HepG2 (cell line): ENCODE results near the gene PKD2L2. TPM values are rescaled to one million over a fixed set of nuclear protein-coding genes. Genes with fewer than 3 reads are reported as not detected.

Experiments used
- ATAC-seq: fragments of 200-7000 bp; cut with Tn5 transposase; 3 replicates; pipeline ENCODE4 v1.9.1; 2020; ENCODE audit warnings: mild to moderate bottlenecking, moderate library complexity
- BruUV-seq: library from RNA; stranded (reverse); fragments of 400-500 nt; replicated peaks from 2 replicates; lab custom pipeline; 2021; lab: Mats Ljungman, UMichigan
- CTCF ChIA-PET: fragments of 300-600 bp; formaldehyde crosslinking; extraction: SDS; loops from one replicate; lab custom pipeline; 2021; ENCODE audit warnings: low total read pairs, inconsistent platforms, low intra/inter-chr PET ratio; lab: Yijun Ruan, JAX
- POLR2A ChIA-PET: fragments of 350-600 bp; sonication (Branson Sonifier 250); formaldehyde crosslinking; loops from one replicate; lab custom pipeline; 2020; ENCODE audit warnings: antibody characterized with exemption, inconsistent platforms; lab: Yijun Ruan, JAX
- DNase-seq: peaks from one replicate; pipeline ENCODE4 v3.0.0-alpha.2; 2015; ENCODE audit warnings: low spot score
- FAIRE-seq: peaks from 3 replicates; lab custom pipeline; 2011; peaks lifted over from hg19 to GRCh38; lab: Jason Lieb, UNC
- H2AFZ ChIP-seq: one replicate; pipeline ENCODE4 v1.6.1; 2011; ENCODE audit warnings: low read length, inconsistent platforms
- H3K27ac ChIP-seq: fragments of 300-600 bp; 3 replicates; pipeline ENCODE4 v1.8.0; 2011; ENCODE audit warnings: mixed run types, mild to moderate bottlenecking, mixed read lengths, low read length, inconsistent platforms; ENCODE audit not compliant: insufficient read depth; ENCODE audit errors: extremely low read length
- H3K27me3 ChIP-seq, 2 experiments: fragments of 200-600 bp in 1 of 2; 2 replicates in 1 of 2; 3 replicates in 1 of 2; pipeline versions ENCODE4 v1.6.0 to v1.8.0; 2011; ENCODE audit warnings: low read length in 2 of 2, mild to moderate bottlenecking in 2 of 2, moderate library complexity in 2 of 2, inconsistent platforms in 1 of 2; ENCODE audit not compliant: insufficient read depth in 2 of 2, control insufficient read depth in 1 of 2
- H3K36me3 ChIP-seq, 2 experiments: fragments of 200-600 bp in 1 of 2; replicated peaks in 1 of 2; 2 replicates in 1 of 2; 3 replicates in 1 of 2; pipeline versions ENCODE4 v1.5.1 to v1.8.0; 2011; ENCODE audit warnings: low read length in 2 of 2, inconsistent platforms in 1 of 2; ENCODE audit not compliant: insufficient read depth in 2 of 2, control insufficient read depth in 1 of 2
- H3K4me1 ChIP-seq: 2 replicates; pipeline ENCODE4 v1.5.1; 2012; ENCODE audit warnings: low read length, inconsistent platforms; ENCODE audit not compliant: insufficient read depth
- H3K4me2 ChIP-seq: 2 replicates; pipeline ENCODE4 v1.6.0; 2011; ENCODE audit warnings: low read depth, low read length, inconsistent platforms
- H3K4me3 ChIP-seq, 3 experiments: fragments of 200-600 bp in 1 of 3; sonication (generic), shearing (Covaris generic) in 1 of 3; replicated peaks in 1 of 3; 2 replicates each; pipeline ENCODE4 v1.5.1; 2011 to 2016; ENCODE audit warnings: low read length in 3 of 3, inconsistent platforms in 2 of 3, low read depth in 2 of 3, mild to moderate bottlenecking in 2 of 3, control low read depth in 1 of 3, mixed read lengths in 1 of 3; ENCODE audit not compliant: insufficient read depth in 1 of 3
- H3K79me2 ChIP-seq: one replicate; pipeline ENCODE4 v1.6.1; 2011; ENCODE audit warnings: low read length, inconsistent platforms; ENCODE audit not compliant: insufficient read depth
- H3K9ac ChIP-seq: 2 replicates; pipeline ENCODE4 v1.6.0; 2011; ENCODE audit warnings: mild to moderate bottlenecking, low read depth, low read length, inconsistent platforms; ENCODE audit not compliant: insufficient read depth
- H3K9me3 ChIP-seq: 2 replicates; pipeline ENCODE4 v1.5.1; 2012; ENCODE audit warnings: mild to moderate bottlenecking, low read length
- H4K20me1 ChIP-seq: 2 replicates; pipeline ENCODE4 v1.6.0; 2011; ENCODE audit warnings: inconsistent platforms, mild to moderate bottlenecking, low read length, moderate library complexity; ENCODE audit not compliant: insufficient read depth
- ESRRA ChIP-seq: sonication (generic); formaldehyde crosslinking; IDR thresholded peaks from 2 replicates; pipeline ENCODE4 v1.5.1; 2020; ENCODE audit warnings: mild to moderate bottlenecking, low read depth, missing genetic modification reagents
- IKZF1 ChIP-seq: fragments of 450-650 bp; IDR thresholded peaks from 2 replicates; pipeline ENCODE4 v1.7.1; 2016
- KDM4B ChIP-seq: sonication (generic); formaldehyde crosslinking; IDR thresholded peaks from 2 replicates; pipeline ENCODE4 v1.4.0; 2020; ENCODE audit warnings: missing genetic modification reagents
- KMT2B ChIP-seq: IDR thresholded peaks from 2 replicates; pipeline ENCODE4 v1.6.1; 2016; ENCODE audit warnings: missing genetic modification reagents, missing compliant biosample characterization
- MED8 ChIP-seq: sonication (generic); formaldehyde crosslinking; IDR thresholded peaks from 2 replicates; pipeline ENCODE4 v1.8.1; 2023; ENCODE audit warnings: mild to moderate bottlenecking, missing genetic modification reagents; ENCODE audit not compliant: insufficient replicate concordance
- ZNF296 ChIP-seq: sonication (generic); formaldehyde crosslinking; conservative IDR thresholded peaks from 2 replicates; pipeline ENCODE4 v1.5.0; 2020; ENCODE audit warnings: mild to moderate bottlenecking, missing genetic modification reagents
- ZNF550 ChIP-seq: sonication (generic); formaldehyde crosslinking; IDR thresholded peaks from 2 replicates; pipeline ENCODE4 v1.4.0; 2020; ENCODE audit warnings: mild to moderate bottlenecking, missing genetic modification reagents, borderline replicate concordance
- ZZZ3 ChIP-seq: sonication (generic); formaldehyde crosslinking; IDR thresholded peaks from 2 replicates; pipeline ENCODE4 v1.4.0; 2020; ENCODE audit warnings: missing genetic modification reagents, mild to moderate bottlenecking, borderline replicate concordance
- WGBS: methylation state at CpG from one replicate; pipeline ENCODE4 v1.1.6; 2017; ENCODE audit warnings: low lambda C conversion rate; 5-methylcytosine and 5-hydroxymethylcytosine counted together
- in situ Hi-C: cut with HindIII; loops from 2 replicates; pipeline ENCODE4 v1.10.0; 2017; ENCODE audit warnings: low pct_unique_long_range_greater_than_20kb; ENCODE audit not compliant: extremely low pct_ligation_motif_present
- intact Hi-C: fragments of 100-400 bp; cut with micrococcal nuclease; formaldehyde crosslinking; loops from one replicate; pipeline ENCODE4 v1.10.0; 2022; ENCODE audit not compliant: unreplicated experiment
- polyA plus RNA-seq, 8 experiments: library from polyadenylated mRNA; depleted of rRNA in 3 of 8; stranded (reverse) in 7 of 8; unstranded in 1 of 8; fragments of >200 nt; fragmentation: Illumina TruSeq in 4 of 8; extraction: Trizol in 4 of 8; gene quantifications; 2 replicates each; pipeline versions ENCODE4 v1.2.1 to v1.2.3, GENCODE V29; 2011 to 2016; ENCODE audit warnings: low read depth in 4 of 8, missing spikeins in 1 of 8, mixed read lengths in 1 of 8; ENCODE audit not compliant: insufficient read depth in 1 of 8
- total RNA-seq, 5 experiments: library from RNA; depleted of rRNA; stranded (reverse); fragments of >200 nt; fragmentation: Illumina TruSeq; extraction: Trizol; gene quantifications; 2 replicates each; pipeline ENCODE4 v1.2.3, GENCODE V29; 2016; ENCODE audit warnings: low read depth in 1 of 5
- TF ChIP-seq, protein P1 (sequence below): IDR thresholded peaks from 2 replicates; pipeline ENCODE4 v1.6.1; 2012; ENCODE audit warnings: low read length, improper control_type of control experiment
- TF ChIP-seq, protein P2 (sequence below): sonication (generic); formaldehyde crosslinking; IDR thresholded peaks from 2 replicates; pipeline ENCODE4 v1.8.0; 2022; ENCODE audit warnings: missing genetic modification reagents, mild to moderate bottlenecking, borderline replicate concordance
- TF ChIP-seq, protein P3 (sequence below): IDR thresholded peaks from 2 replicates; pipeline ENCODE4 v1.6.1; 2016; ENCODE audit warnings: mild to moderate bottlenecking, missing biosample characterization, missing genetic modification reagents

PKD2L2 gene
- total and polyA plus RNA-seq, 2 of the 13 experiments (the other 11 are each of a cell fraction or from before 2014, with no cell fraction given), result not detected

DNA sequence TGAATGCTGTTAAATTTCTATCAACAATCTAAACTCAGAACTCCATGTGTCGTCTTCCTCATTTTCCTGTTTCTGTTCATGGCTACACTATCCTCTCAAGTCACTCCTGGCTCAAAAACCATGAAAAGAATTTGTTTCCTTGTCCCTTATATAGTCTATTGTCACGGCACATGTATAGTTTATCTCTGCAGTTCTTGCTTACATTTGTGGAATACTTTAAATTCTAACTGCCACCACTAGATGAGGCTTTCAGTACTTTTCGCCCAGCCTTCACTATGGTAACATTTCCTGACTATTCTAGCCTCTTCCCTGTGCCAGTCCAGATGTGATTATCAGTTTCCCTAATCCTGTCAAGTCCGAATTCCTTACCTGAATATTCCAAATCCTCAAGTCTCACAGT lies 34.6 kb downstream of the PKD2L2 start:
- H2AFZ ChIP-seq, result no peak overlapping the region
- 54% methylated on average over 4 of the region's 4 CpGs for WGBS
- no peaks in the 10 kb centered on the region for H3K9me3 ChIP-seq
- H3K79me2 ChIP-seq, result no peaks in the 10 kb centered on the region
- no peak overlapping the region for H3K4me2 ChIP-seq
- TF ChIP-seq KDM4B (CRISPR knock-in tag) (no peak), ESRRA (CRISPR knock-in tag) (no peak), ZNF550 (CRISPR knock-in tag) (no peak), KMT2B (CRISPR knock-in tag) (no peak), MED8 (no peak), ZZZ3 (no peak), ZNF296 (CRISPR knock-in tag) (no peak), IKZF1 (no peak)
- TF ChIP-seq, protein P1, sequence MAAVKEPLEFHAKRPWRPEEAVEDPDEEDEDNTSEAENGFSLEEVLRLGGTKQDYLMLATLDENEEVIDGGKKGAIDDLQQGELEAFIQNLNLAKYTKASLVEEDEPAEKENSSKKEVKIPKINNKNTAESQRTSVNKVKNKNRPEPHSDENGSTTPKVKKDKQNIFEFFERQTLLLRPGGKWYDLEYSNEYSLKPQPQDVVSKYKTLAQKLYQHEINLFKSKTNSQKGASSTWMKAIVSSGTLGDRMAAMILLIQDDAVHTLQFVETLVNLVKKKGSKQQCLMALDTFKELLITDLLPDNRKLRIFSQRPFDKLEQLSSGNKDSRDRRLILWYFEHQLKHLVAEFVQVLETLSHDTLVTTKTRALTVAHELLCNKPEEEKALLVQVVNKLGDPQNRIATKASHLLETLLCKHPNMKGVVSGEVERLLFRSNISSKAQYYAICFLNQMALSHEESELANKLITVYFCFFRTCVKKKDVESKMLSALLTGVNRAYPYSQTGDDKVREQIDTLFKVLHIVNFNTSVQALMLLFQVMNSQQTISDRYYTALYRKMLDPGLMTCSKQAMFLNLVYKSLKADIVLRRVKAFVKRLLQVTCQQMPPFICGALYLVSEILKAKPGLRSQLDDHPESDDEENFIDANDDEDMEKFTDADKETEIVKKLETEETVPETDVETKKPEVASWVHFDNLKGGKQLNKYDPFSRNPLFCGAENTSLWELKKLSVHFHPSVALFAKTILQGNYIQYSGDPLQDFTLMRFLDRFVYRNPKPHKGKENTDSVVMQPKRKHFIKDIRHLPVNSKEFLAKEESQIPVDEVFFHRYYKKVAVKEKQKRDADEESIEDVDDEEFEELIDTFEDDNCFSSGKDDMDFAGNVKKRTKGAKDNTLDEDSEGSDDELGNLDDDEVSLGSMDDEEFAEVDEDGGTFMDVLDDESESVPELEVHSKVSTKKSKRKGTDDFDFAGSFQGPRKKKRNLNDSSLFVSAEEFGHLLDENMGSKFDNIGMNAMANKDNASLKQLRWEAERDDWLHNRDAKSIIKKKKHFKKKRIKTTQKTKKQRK, result no peak
- TF ChIP-seq, protein P2, sequence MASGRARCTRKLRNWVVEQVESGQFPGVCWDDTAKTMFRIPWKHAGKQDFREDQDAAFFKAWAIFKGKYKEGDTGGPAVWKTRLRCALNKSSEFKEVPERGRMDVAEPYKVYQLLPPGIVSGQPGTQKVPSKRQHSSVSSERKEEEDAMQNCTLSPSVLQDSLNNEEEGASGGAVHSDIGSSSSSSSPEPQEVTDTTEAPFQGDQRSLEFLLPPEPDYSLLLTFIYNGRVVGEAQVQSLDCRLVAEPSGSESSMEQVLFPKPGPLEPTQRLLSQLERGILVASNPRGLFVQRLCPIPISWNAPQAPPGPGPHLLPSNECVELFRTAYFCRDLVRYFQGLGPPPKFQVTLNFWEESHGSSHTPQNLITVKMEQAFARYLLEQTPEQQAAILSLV (CRISPR knock-in tag), result no peak
- TF ChIP-seq, protein P3, sequence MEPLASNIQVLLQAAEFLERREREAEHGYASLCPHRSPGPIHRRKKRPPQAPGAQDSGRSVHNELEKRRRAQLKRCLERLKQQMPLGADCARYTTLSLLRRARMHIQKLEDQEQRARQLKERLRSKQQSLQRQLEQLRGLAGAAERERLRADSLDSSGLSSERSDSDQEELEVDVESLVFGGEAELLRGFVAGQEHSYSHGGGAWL, result no peak
- TF ChIP-seq, all 625 proteins: peak for 0
- DNase-seq (no peak), ATAC-seq (peak; percentile 66), FAIRE-seq (no peak)
- no peak overlapping the region for H3K4me3 ChIP-seq
- in situ Hi-C loops, result no loop called here
- H4K20me1 ChIP-seq, result no peaks in the 10 kb centered on the region
- no peak overlapping the region for H3K9ac ChIP-seq
- POLR2A ChIA-PET, result no interaction called here
- no peaks in the 10 kb centered on the region for H3K4me1 ChIP-seq
- CTCF ChIA-PET, result no interaction called here
- no peak overlapping the region for H3K27ac ChIP-seq
- intact Hi-C loops, result no loop called here
- BruUV-seq, result no TSS peak
- no peaks in the 10 kb centered on the region for H3K36me3 ChIP-seq
- no peaks in the 10 kb centered on the region for H3K27me3 ChIP-seq
